Smooth muscle cell (in vitro differentiated cells): Measurements from ENCODE around the gene JAML. TPM values are rescaled to one million over a fixed set of nuclear protein-coding genes. Genes with fewer than 3 reads are reported as not detected.

Experiments
- DNase-seq: peaks from one replicate; lab custom pipeline; 2025; ENCODE audit not compliant: unreplicated experiment; lab: John Stamatoyannopoulos, UW
- H2AFZ ChIP-seq: fragments of 200-600 bp; sonication (generic); 2 replicates; pipeline ENCODE4 v1.6.0; 2016; ENCODE audit warnings: antibody characterized with exemption, low read depth, mild to moderate bottlenecking
- H3F3A ChIP-seq: fragments of 200-600 bp; sonication (generic); 2 replicates; pipeline ENCODE4 v1.6.0; 2017; ENCODE audit warnings: antibody characterized with exemption, low read depth
- H3K27ac ChIP-seq: fragments of 200-600 bp; sonication (generic); 2 replicates; pipeline ENCODE4 v1.5.1; 2016; ENCODE audit warnings: low read depth, mild to moderate bottlenecking
- H3K27me3 ChIP-seq: fragments of 200-600 bp; sonication (generic); 2 replicates; pipeline ENCODE4 v1.6.1; 2016; ENCODE audit warnings: low read depth, mild to moderate bottlenecking
- H3K36me3 ChIP-seq: fragments of 200-600 bp; sonication (generic); 2 replicates; pipeline ENCODE4 v1.5.1; 2016; ENCODE audit warnings: low read depth
- H3K4me1 ChIP-seq: fragments of 200-600 bp; sonication (generic); 2 replicates; pipeline ENCODE4 v1.5.1; 2016; ENCODE audit warnings: low read depth
- H3K4me2 ChIP-seq: fragments of 200-600 bp; sonication (generic); 2 replicates; pipeline ENCODE4 v1.6.0; 2016; ENCODE audit warnings: mild to moderate bottlenecking
- H3K4me3 ChIP-seq: fragments of 200-600 bp; sonication (generic); 2 replicates; pipeline ENCODE4 v1.5.1; 2016; ENCODE audit warnings: mild to moderate bottlenecking
- H3K79me2 ChIP-seq: fragments of 200-600 bp; sonication (generic); 2 replicates; pipeline ENCODE4 v1.6.0; 2016; ENCODE audit warnings: low read depth, mild to moderate bottlenecking
- H3K9ac ChIP-seq: fragments of 200-600 bp; sonication (generic); 2 replicates; pipeline ENCODE4 v1.6.0; 2016; ENCODE audit warnings: low read depth
- H3K9me3 ChIP-seq: fragments of 200-600 bp; sonication (generic); replicated peaks from 2 replicates; pipeline ENCODE4 v1.5.1; 2016; ENCODE audit warnings: low read depth
- H4K20me1 ChIP-seq: fragments of 200-600 bp; sonication (generic); 2 replicates; pipeline ENCODE4 v1.6.0; 2016; ENCODE audit warnings: low read depth
- WGBS: methylation state at CpG from one replicate; pipeline ENCODE4 v1.1.7; 2016; ENCODE audit warnings: low lambda C conversion rate; 5-methylcytosine and 5-hydroxymethylcytosine counted together
- polyA plus RNA-seq: library from polyadenylated mRNA; unstranded; fragments of >200 nt; fragmentation: Nextera tagmentation; extraction: Ambion mirVana; gene quantifications from 2 replicates; pipeline ENCODE4 v1.2.1, GENCODE V29; 2016
- total RNA-seq: library from RNA; depleted of rRNA; stranded (reverse); fragments of >200 nt; gene quantifications from 2 replicates; pipeline ENCODE4 v1.2.3, GENCODE V29; 2014
- TF ChIP-seq, protein P1 (sequence below): fragments of 200-600 bp; sonication (generic); IDR thresholded peaks from 2 replicates; pipeline ENCODE4 v1.5.1; 2017; ENCODE audit warnings: borderline replicate concordance, mild to moderate bottlenecking, antibody characterized with exemption; ENCODE audit not compliant: insufficient read depth, poor library complexity, severe bottlenecking

Gene JAML
- total and polyA plus RNA-seq, 2 experiments from 2014 or later: not detected

DNA sequence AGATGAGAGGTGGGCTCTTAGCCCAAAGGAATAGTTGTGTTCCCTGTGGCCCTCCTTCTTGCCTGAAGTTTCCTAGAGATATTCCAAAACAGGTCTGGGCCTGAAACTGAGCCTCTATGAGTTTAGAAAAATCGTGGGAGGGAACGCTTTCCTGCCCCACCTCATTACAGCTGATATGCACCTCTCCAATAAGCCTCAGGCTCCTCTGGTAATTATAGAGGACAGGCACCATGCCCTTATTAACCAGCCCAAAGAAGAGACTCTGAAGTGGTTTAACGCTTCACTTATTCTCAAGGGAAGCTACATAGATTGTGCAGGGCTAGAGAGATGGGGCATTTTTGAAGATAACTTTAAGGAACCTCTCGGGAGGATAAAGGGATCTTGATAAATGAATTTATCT, 42.7 kb upstream of the JAML start:
- H3K36me3 ChIP-seq: no peaks in the 10 kb centered on the region
- H3K27me3 ChIP-seq: peaks cover 74% of the 10 kb centered on the region
- no peaks in the 10 kb centered on the region for H3F3A ChIP-seq
- H3K27ac ChIP-seq: no peak overlapping the region
- no peaks in the 10 kb centered on the region for H3K9me3 ChIP-seq
- peaks cover 16% of the 10 kb centered on the region for H3K4me1 ChIP-seq
- H3K9ac ChIP-seq: no peak overlapping the region
- no peak overlapping the region for H3K4me2 ChIP-seq
- 71% methylated on average over 4 of the region's 4 CpGs for WGBS
- H2AFZ ChIP-seq: no peak overlapping the region
- no peaks in the 10 kb centered on the region for H4K20me1 ChIP-seq
- TF ChIP-seq, protein P1, sequence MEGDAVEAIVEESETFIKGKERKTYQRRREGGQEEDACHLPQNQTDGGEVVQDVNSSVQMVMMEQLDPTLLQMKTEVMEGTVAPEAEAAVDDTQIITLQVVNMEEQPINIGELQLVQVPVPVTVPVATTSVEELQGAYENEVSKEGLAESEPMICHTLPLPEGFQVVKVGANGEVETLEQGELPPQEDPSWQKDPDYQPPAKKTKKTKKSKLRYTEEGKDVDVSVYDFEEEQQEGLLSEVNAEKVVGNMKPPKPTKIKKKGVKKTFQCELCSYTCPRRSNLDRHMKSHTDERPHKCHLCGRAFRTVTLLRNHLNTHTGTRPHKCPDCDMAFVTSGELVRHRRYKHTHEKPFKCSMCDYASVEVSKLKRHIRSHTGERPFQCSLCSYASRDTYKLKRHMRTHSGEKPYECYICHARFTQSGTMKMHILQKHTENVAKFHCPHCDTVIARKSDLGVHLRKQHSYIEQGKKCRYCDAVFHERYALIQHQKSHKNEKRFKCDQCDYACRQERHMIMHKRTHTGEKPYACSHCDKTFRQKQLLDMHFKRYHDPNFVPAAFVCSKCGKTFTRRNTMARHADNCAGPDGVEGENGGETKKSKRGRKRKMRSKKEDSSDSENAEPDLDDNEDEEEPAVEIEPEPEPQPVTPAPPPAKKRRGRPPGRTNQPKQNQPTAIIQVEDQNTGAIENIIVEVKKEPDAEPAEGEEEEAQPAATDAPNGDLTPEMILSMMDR: no peak
- H3K4me3 ChIP-seq: no peak overlapping the region
- DNase-seq: no peak
- H3K79me2 ChIP-seq: no peaks in the 10 kb centered on the region

DNA sequence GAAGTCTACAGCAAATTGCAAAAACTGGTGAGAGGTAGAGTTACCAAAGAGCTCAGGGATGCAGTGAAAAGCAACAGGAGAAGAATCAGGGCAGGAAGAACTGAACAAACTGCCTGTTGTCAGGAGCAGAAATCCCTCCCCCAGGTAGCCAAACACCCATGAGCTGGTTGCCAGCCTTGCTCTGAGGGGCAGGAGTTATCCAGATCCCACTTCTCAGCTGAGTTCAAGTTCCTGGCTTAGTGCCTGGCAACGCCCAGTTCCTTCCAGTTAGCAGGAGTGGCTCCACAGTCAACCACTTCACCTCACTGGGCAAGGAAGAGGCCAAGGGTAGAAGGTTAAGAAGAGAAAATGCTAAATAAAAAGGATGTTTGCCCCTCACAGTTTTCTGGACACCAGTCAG, 41.1 kb upstream of the JAML start:
- no peak overlapping the region for H3K4me2 ChIP-seq
- H3K36me3 ChIP-seq: no peaks in the 10 kb centered on the region
- no peaks in the 10 kb centered on the region for H3F3A ChIP-seq
- peaks cover 83% of the 10 kb centered on the region for H3K27me3 ChIP-seq
- no peaks in the 10 kb centered on the region for H4K20me1 ChIP-seq
- H3K79me2 ChIP-seq: no peaks in the 10 kb centered on the region
- H3K4me1 ChIP-seq: peaks cover 16% of the 10 kb centered on the region
- no peak overlapping the region for H2AFZ ChIP-seq
- DNase-seq: no peak
- H3K27ac ChIP-seq: no peak overlapping the region
- H3K9me3 ChIP-seq: no peaks in the 10 kb centered on the region
- no peak overlapping the region for H3K4me3 ChIP-seq
- 88% methylated on average over 1 of the region's 1 CpG for WGBS
- TF ChIP-seq, protein P1: no peak
- H3K9ac ChIP-seq: no peak overlapping the region

DNA sequence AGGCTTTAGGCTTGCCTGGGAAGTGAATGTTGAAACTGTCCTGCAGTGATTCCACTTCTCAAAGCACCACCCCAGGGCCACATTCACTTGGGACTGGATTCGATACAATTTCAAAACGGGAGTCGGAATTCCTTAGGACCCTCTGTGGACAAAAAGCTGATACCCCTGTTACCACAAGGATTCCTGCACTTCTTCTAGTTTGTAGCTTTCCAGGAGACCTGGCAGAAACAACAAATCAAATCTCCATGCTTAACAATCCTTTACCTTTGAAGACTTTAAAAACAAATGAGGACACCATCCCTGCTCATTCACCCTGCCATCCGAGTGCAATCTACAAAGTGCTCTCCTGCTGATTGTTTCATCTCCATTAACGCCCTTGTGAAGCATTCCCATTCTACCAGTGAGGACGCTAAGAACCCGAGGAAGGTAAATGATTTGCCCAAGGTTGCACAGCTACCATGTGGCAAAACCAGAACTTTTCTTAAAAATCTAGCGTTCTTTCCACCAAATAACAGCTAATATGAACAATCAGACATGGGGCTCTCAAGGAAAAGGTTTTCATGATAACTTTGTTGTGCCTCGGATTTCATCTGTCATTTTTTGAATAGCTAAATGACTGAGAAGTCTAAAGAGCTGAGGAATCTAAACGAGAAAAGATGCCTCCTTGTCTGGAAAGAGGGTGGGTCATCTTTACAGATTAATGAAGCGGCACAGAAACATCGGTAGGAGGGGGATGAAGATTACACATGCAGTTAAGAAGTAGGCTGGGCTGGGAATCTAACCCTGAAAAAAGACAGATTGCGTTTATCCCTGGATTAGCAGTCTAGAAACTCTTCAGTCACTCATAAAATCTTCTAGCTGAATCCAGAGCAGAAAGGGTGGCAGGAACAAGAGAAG, 40.0 kb upstream of the JAML start:
- 34% methylated on average over 13 of the region's 13 CpGs for WGBS
- TF ChIP-seq, protein P1: no peak
- Histone ChIP-seq H3K9me3 (no peaks in the 10 kb centered on the region), H3F3A (no peaks in the 10 kb centered on the region), H3K79me2 (no peaks in the 10 kb centered on the region), H3K27ac (peak overlapping the region; percentile 65), H3K9ac (no peak overlapping the region), H3K4me3 (peak overlapping the region; percentile 55), H2AFZ (peak overlapping the region; percentile 79), H3K4me1 (peaks cover 16% of the 10 kb centered on the region), H3K4me2 (peak overlapping the region; percentile 81), H3K36me3 (no peaks in the 10 kb centered on the region), H3K27me3 (peaks cover 85% of the 10 kb centered on the region), H4K20me1 (no peaks in the 10 kb centered on the region)
- no peak for DNase-seq
